ENCODE measurements around the gene THOC7.

Gene THOC7

GRCh38 chr3:63832395-63832794, 31.2 kb downstream of the THOC7 start:
- no peak for DNase-seq

- DNase-seq, result no peak
These were observed 33.1 kb downstream of the THOC7 start for GRCh38 chr3:63830526-63830925.

GRCh38 chr3:63824309-63824708, 39.3 kb downstream of the THOC7 start:
- DNase-seq, result no peak

- no peak for DNase-seq
These were observed 44.5 kb downstream of the THOC7 start, which contains the start of gene C3orf49 for GRCh38 chr3:63819151-63819398. C3orf49 (plus strand) TSS chr3:63819299; CDS start chr3:63819472, 173 bp downstream.

GRCh38 chr3:63818282-63819150, 45.1 kb downstream of the THOC7 start:
- peak; percentile 58 for DNase-seq

- no peak for DNase-seq
These were observed 46.4 kb downstream of the THOC7 start for GRCh38 chr3:63817225-63817624.

DNA sequence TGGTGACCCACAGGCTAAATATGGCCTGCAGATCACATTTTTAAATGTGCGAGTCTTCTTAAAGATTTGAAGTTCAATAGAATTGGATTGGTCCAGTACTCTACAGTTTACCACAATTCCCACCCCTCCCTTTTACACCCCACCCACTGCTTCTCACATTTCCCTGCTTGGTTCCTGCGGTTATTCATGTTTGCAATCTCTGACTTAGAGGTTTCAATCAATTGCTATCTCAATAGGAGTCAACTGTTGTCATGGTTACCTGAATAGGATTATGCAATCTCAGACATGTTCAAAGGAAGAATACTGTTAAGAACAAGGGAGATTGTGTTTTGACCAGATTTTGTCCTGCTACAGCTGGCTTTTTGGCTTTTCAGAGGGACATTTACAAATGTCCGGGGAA, 49.4 kb downstream of the THOC7 start:
- DNase-seq, result peak; percentile 12

GRCh38 chr3:63809607-63810006, 54.0 kb downstream of the THOC7 start:
- DNase-seq, result no peak

GRCh38 chr3:63808633-63809032, 55.0 kb downstream of the THOC7 start:
- no peak for DNase-seq

GRCh38 chr3:63807961-63808565, 55.5 kb downstream of the THOC7 start:
- no peak for DNase-seq

DNA sequence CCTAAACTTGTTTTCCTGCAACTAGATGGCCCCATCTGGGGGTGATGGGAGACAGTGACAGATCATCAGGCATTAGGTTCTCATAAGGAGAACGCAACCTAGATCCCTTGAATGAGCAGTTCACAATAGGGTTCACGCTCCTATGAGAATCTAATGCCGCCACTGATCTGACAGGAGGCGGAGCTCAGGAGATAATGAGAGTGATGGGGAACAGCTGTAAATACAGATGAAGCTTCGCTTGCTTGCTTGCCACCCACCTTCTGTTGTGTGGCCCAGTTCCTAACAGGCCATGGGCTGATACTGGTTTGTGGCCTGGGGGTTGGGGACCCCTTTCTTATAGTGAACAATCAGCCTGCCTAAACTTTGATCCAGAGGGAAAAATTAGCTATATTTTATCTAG, 59.7 kb downstream of the THOC7 start:
- no peak for DNase-seq

- peak; percentile 71 for DNase-seq
These were observed 63.5 kb downstream of the THOC7 start for GRCh38 chr3:63800097-63800496.

DNA sequence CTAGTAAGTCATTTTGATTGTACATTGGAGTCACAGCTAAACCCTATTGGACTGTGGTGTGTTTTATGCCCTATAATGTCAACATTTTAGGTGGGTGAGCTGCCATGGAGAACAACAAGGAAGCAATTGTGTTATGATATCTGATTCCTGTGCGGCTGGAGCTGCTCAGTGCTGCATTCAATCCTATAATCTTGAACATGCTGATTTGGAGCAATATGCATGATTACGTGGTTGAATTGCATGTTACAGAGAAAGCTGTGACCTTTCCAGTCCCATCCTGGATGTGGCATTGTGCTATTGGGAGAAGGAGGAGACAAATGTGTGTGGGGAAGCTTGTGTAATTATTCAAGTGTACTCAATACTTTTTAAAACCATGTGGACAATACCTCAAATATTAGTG, 64.7 kb downstream of the THOC7 start:
- DNase-seq, result peak; percentile 60

DNA sequence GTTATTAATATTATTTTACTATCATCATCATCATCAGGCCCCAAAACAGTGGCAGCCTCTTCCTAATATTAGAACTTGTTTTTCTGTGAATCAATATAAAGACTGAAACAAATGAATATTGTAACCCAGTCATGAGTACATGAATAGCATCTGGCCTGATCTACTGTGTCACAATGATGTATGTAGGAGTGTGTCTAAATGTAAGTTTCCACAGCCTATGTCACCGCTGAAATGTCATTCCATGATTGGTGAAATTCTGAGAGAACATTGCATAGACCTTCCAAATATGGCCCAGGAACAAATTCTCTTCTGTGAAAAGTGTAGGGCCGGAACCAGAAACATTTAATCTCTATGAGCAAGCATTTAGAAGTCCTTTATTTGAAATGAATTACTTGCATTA, 65.1 kb downstream of the THOC7 start:
- DNase-seq, result no peak

DNA sequence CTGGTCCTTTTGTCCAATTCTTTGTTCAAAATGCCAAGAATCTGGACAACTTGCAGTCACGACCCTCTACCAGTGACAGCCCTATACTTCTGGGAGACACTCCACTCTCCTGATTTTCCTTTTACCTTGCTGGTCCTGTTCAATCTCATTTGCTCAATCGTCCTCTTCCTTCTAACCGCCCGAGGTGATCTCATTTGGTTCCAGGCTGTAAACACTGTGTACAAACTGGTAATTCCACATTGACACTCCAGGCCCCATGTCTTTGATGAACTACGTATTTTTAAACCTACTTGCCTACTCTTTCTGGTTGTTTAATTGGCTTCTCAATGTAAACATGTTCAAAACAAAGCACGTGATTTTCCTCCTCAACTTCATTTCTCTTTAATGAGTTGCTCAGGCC, 68.2 kb downstream of the THOC7 start:
- peak; percentile 22 for DNase-seq

DNA sequence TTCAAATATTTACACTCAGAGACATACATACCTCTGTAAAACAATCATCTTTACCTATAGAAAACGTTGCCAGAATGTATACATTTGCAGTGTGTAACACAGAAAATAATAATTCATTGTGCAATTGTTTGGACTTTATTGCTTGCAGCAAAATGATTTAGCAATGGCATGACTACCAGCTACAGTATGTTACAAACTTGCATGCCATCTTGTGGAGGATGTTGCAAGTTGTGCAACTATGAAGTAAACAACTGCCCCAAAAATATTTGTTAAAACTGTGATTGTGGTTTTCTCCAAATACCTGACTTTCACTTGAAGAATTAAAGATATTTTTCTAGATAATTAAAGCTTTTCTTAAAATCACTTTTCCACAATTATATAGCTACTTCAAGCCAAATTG, 71.6 kb downstream of the THOC7 start:
- no peak for DNase-seq
